HG03097 (cell line): ENCODE data around the gene FBXL12.
A peak's percentile ranks its signal among the peaks of the same experiment; 100 is the strongest.
"Not testable (repeated sequence)": the region's sequence is repeated elsewhere in the genome, so short reads cannot be mapped to it uniquely, and the experiment has no call there.

Experiments used
- ATAC-seq: cut with Tn5 transposase; IDR thresholded peaks from one replicate; pipeline ENCODE4 v1.9.1; 2021; ENCODE audit not compliant: unreplicated experiment, low FRiP score

Gene FBXL12

GRCh38 chr19:9842834-9843625 is 24.2 kb upstream of the FBXL12 start:
- ATAC-seq: no peak

GRCh38 chr19:9839415-9839814 is 20.5 kb upstream of the FBXL12 start:
- ATAC-seq: no peak

- no peak for ATAC-seq
These were observed 19.4 kb upstream of the FBXL12 start for GRCh38 chr19:9838324-9838723.

- ATAC-seq: no peak
These were observed 17.1 kb upstream of the FBXL12 start for GRCh38 chr19:9836021-9836420.

GRCh38 chr19:9835507-9835949 is 16.6 kb upstream of the FBXL12 start:
- peak; percentile 9 for ATAC-seq

GRCh38 chr19:9834726-9835506 is 16.0 kb upstream of the FBXL12 start, which contains the start of gene PIN1:
Gene PIN1 (plus strand): TSS chr19:9835318. CDS start chr19:9835345, 27 bp downstream.
- peak; percentile 87 for ATAC-seq

- ATAC-seq: no peak
These were observed 15.4 kb upstream of the FBXL12 start for GRCh38 chr19:9834307-9834725.

- no peak for ATAC-seq
These were observed 9.7 kb upstream of the FBXL12 start for GRCh38 chr19:9828551-9829063.

GRCh38 chr19:9827289-9828238 is 8.7 kb upstream of the FBXL12 start, which contains the start of gene UBL5:
Gene UBL5 (plus strand): TSS chr19:9827918. CDS start chr19:9828338, 420 bp downstream.
- ATAC-seq: peak; percentile 82

GRCh38 chr19:9823816-9824215 is 4.9 kb upstream of the FBXL12 start:
- ATAC-seq: no peak

- not testable (repeated sequence) for ATAC-seq
These were observed 1.2 kb upstream of the FBXL12 start for GRCh38 chr19:9820034-9820433.

GRCh38 chr19:9819596-9819909 is 674 bp upstream of the FBXL12 start:
- ATAC-seq: no peak

GRCh38 chr19:9818175-9818733 is 625 bp downstream of the FBXL12 start:
- no peak for ATAC-seq

- ATAC-seq: no peak
These were observed 7.7 kb downstream of the FBXL12 start for GRCh38 chr19:9811139-9811538.

GRCh38 chr19:9808855-9809824 is 9.7 kb downstream of the FBXL12 start:
- ATAC-seq: no peak

- no peak for ATAC-seq
These were observed 12.1 kb downstream of the FBXL12 start for GRCh38 chr19:9806803-9807202.

GRCh38 chr19:9801976-9802375 is 16.9 kb downstream of the FBXL12 start:
- no peak for ATAC-seq

GRCh38 chr19:9799162-9799561 is 19.7 kb downstream of the FBXL12 start:
- ATAC-seq: no peak

GRCh38 chr19:9797871-9798270 is 21.0 kb downstream of the FBXL12 start:
- no peak for ATAC-seq
